IPS DF 6.9 (cell line): ENCODE results near the gene IGFN1.

Experiments
- DNase-seq: peaks from one replicate; pipeline ENCODE4 v3.0.0-alpha.2; 2013; ENCODE audit warnings: low read depth, low spot score
- H3K27ac ChIP-seq: one replicate; pipeline ENCODE4 v1.5.1; 2013; ENCODE audit warnings: low read length, control low read depth
- H3K27me3 ChIP-seq: 2 replicates; pipeline ENCODE4 v1.6.1; 2013; ENCODE audit warnings: mild to moderate bottlenecking, low read length; ENCODE audit not compliant: control insufficient read depth, insufficient read depth
- H3K36me3 ChIP-seq: 2 replicates; pipeline ENCODE4 v1.6.1; 2013; ENCODE audit warnings: low read length; ENCODE audit not compliant: control insufficient read depth, insufficient read depth
- H3K4me1 ChIP-seq: 2 replicates; pipeline ENCODE4 v1.6.1; 2013; ENCODE audit warnings: low read length; ENCODE audit not compliant: control insufficient read depth, insufficient read depth
- H3K4me3 ChIP-seq: 2 replicates; pipeline ENCODE4 v1.5.1; 2013; ENCODE audit warnings: mild to moderate bottlenecking, low read length
- H3K9me3 ChIP-seq: 2 replicates; pipeline ENCODE4 v1.6.1; 2013; ENCODE audit warnings: low read length, inconsistent platforms; ENCODE audit not compliant: control insufficient read depth, insufficient read depth
- WGBS: extraction: QIAGEN DNeasy Blood & Tissue Kit; methylation state at CpG from one replicate; pipeline ENCODE4 v1.1.7; 2013; ENCODE audit warnings: mixed read lengths, missing lambda C conversion rate; ENCODE audit not compliant: insufficient read length, insufficient coverage; 5-methylcytosine and 5-hydroxymethylcytosine counted together

IGFN1 gene

GRCh38 chr1:201184307-201185122 is 6.1 kb upstream of the IGFN1 start:
- no peak overlapping the region for H3K4me3 ChIP-seq
- no peaks in the 10 kb centered on the region for H3K4me1 ChIP-seq
- DNase-seq: no peak
- H3K9me3 ChIP-seq: no peaks in the 10 kb centered on the region
- H3K27ac ChIP-seq: no peak overlapping the region
- H3K27me3 ChIP-seq: no peaks in the 10 kb centered on the region
- WGBS: no CpG with 5 or more reads among the region's 9 CpGs
- no peaks in the 10 kb centered on the region for H3K36me3 ChIP-seq

- no peaks in the 10 kb centered on the region for H3K36me3 ChIP-seq
- no peak for DNase-seq
- no peaks in the 10 kb centered on the region for H3K4me1 ChIP-seq
- H3K4me3 ChIP-seq: no peak overlapping the region
- H3K27me3 ChIP-seq: no peaks in the 10 kb centered on the region
- no peak overlapping the region for H3K27ac ChIP-seq
- no CpG with 5 or more reads among the region's 3 CpGs for WGBS
- no peaks in the 10 kb centered on the region for H3K9me3 ChIP-seq
These were observed 5.5 kb upstream of the IGFN1 start for GRCh38 chr1:201185123-201185453.

- Histone ChIP-seq H3K27me3 (no peaks in the 10 kb centered on the region), H3K9me3 (no peaks in the 10 kb centered on the region), H3K36me3 (no peaks in the 10 kb centered on the region), H3K27ac (no peak overlapping the region), H3K4me3 (no peak overlapping the region), H3K4me1 (no peaks in the 10 kb centered on the region)
- no CpG with 5 or more reads among the region's 5 CpGs for WGBS
- no peak for DNase-seq
These were observed 5.0 kb upstream of the IGFN1 start for GRCh38 chr1:201185527-201186128.

GRCh38 chr1:201186192-201186591 is 4.4 kb upstream of the IGFN1 start:
- Histone ChIP-seq H3K27me3 (no peaks in the 10 kb centered on the region), H3K27ac (no peak overlapping the region), H3K4me1 (no peaks in the 10 kb centered on the region), H3K36me3 (no peaks in the 10 kb centered on the region), H3K4me3 (no peak overlapping the region), H3K9me3 (no peaks in the 10 kb centered on the region)
- no CpG with 5 or more reads among the region's 3 CpGs for WGBS
- DNase-seq: no peak

DNA sequence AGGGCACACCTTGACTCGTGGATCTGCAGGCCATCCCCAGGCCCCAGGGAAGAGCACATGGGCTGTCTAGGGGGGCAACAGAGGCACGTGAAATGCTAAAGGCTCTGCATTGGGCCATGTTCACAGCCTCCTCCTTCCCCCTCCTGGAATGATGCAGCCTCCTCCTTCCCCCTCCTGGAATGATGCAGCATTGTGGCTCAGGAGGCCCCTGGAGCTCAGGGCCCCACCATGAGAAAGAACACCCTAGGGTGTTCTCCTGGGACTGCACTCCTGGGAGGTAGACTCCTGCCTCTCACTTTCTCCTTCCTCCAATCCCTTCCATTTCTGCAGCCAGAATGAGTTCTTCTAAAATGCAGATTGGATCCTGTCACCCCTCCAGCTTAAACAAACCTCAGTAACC is 1.5 kb upstream of the IGFN1 start:
- WGBS: no CpG with 5 or more reads among the region's 2 CpGs
- Histone ChIP-seq H3K4me3 (no peak overlapping the region), H3K27me3 (no peaks in the 10 kb centered on the region), H3K36me3 (no peaks in the 10 kb centered on the region), H3K27ac (no peak overlapping the region), H3K9me3 (no peaks in the 10 kb centered on the region), H3K4me1 (no peaks in the 10 kb centered on the region)
- no peak for DNase-seq

DNA sequence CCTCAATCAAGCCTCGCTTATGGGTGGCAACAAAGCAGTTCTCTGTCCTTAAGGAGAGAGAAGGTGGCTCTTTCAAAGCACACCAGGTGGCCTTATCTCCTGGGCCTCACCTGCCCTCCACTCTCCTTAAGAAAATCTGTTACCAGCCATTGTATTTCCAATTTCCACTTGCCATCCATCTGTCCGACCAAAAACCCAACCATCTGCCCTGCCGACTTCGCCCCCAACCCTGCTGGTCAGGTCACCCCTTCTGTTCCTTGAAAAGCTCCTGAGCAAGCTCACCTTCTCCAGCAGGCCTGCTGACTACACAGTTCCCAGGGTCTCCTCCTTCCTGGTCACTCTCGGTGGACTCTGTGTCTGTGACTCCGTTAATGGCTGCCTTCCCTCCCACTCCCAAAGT is 619 bp upstream of the IGFN1 start:
- DNase-seq: no peak
- H3K9me3 ChIP-seq: no peaks in the 10 kb centered on the region
- no CpG with 5 or more reads among the region's 6 CpGs for WGBS
- H3K4me3 ChIP-seq: no peak overlapping the region
- H3K27ac ChIP-seq: no peak overlapping the region
- no peaks in the 10 kb centered on the region for H3K27me3 ChIP-seq
- no peaks in the 10 kb centered on the region for H3K36me3 ChIP-seq
- H3K4me1 ChIP-seq: no peaks in the 10 kb centered on the region

DNA sequence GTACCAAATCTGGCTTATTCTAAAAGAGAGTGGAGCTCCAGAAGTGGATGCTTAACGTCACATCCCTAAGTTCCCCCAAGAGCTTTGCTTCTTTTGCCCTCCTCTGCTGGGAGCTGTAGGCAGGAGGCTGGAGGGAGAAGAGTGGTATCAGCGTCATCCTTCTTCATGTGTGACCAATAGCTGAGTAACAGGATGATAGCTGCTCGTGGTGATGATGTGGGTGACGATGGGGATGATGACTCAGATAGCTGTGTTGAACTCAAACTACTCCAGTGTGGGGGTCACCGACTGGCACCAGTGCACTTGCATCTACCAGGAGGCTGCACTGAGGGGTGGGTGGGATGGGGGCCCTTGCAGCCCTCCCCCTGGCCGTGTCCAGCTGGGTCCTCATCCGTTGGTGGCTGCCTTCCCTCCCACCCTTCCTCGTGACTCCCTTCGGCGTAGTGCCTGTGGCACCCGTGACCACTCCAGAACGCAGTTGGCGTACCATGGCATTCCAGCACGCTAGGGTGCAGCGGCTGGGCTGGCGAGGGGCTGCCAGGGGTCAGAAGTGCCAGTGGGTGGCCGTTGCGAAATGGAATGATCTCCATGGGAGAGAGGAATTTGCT is 1.1 kb downstream of the IGFN1 start:
- no peaks in the 10 kb centered on the region for H3K36me3 ChIP-seq
- H3K27ac ChIP-seq: no peak overlapping the region
- no CpG with 5 or more reads among the region's 18 CpGs for WGBS
- no peaks in the 10 kb centered on the region for H3K9me3 ChIP-seq
- H3K4me3 ChIP-seq: no peak overlapping the region
- no peaks in the 10 kb centered on the region for H3K4me1 ChIP-seq
- no peak for DNase-seq
- H3K27me3 ChIP-seq: no peaks in the 10 kb centered on the region

- H3K4me3 ChIP-seq: no peak overlapping the region
- no peak for DNase-seq
- H3K36me3 ChIP-seq: no peaks in the 10 kb centered on the region
- no peaks in the 10 kb centered on the region for H3K9me3 ChIP-seq
- H3K4me1 ChIP-seq: no peaks in the 10 kb centered on the region
- no CpG with 5 or more reads among the region's 3 CpGs for WGBS
- H3K27ac ChIP-seq: no peak overlapping the region
- no peaks in the 10 kb centered on the region for H3K27me3 ChIP-seq
These were observed 1.7 kb downstream of the IGFN1 start for GRCh38 chr1:201192261-201192788.

DNA sequence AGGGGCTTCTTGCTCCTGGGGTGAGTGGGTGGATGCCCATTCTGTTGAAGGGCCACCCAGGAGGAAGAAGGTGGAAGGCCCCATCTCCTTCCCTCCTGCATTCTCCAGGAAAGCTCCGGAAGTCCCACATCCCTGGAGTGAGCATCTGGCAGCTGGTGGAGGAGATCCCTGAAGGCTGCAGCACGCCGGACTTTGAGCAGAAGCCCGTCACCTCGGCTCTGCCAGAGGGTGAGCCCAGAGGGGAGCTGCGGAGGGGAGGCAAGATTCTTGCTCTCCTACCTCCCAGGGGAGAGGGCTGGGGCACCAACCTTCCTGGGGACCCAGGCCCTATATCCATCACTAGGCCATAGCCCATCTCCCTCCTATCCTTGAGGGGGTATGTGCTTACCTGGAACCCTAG is 3.4 kb downstream of the IGFN1 start:
- Histone ChIP-seq H3K27me3 (no peaks in the 10 kb centered on the region), H3K4me1 (no peaks in the 10 kb centered on the region), H3K27ac (no peak overlapping the region), H3K4me3 (no peak overlapping the region), H3K9me3 (no peaks in the 10 kb centered on the region), H3K36me3 (no peaks in the 10 kb centered on the region)
- no CpG with 5 or more reads among the region's 6 CpGs for WGBS
- no peak for DNase-seq

GRCh38 chr1:201198598-201198997 is 8.0 kb downstream of the IGFN1 start:
- no peak overlapping the region for H3K27ac ChIP-seq
- H3K9me3 ChIP-seq: no peaks in the 10 kb centered on the region
- H3K36me3 ChIP-seq: no peaks in the 10 kb centered on the region
- no peaks in the 10 kb centered on the region for H3K27me3 ChIP-seq
- no peak for DNase-seq
- H3K4me1 ChIP-seq: no peaks in the 10 kb centered on the region
- no peak overlapping the region for H3K4me3 ChIP-seq
- WGBS: no CpG with 5 or more reads among the region's 3 CpGs
